ENCODE measurements around the gene NDRG3. TPM values are rescaled to one million over a fixed set of nuclear protein-coding genes. Genes with fewer than 3 reads are reported as not detected.

The NDRG3 gene
- total and polyA plus RNA-seq, 7 donors: 21.6 to 38.9 (median 28.8) TPM

DNA sequence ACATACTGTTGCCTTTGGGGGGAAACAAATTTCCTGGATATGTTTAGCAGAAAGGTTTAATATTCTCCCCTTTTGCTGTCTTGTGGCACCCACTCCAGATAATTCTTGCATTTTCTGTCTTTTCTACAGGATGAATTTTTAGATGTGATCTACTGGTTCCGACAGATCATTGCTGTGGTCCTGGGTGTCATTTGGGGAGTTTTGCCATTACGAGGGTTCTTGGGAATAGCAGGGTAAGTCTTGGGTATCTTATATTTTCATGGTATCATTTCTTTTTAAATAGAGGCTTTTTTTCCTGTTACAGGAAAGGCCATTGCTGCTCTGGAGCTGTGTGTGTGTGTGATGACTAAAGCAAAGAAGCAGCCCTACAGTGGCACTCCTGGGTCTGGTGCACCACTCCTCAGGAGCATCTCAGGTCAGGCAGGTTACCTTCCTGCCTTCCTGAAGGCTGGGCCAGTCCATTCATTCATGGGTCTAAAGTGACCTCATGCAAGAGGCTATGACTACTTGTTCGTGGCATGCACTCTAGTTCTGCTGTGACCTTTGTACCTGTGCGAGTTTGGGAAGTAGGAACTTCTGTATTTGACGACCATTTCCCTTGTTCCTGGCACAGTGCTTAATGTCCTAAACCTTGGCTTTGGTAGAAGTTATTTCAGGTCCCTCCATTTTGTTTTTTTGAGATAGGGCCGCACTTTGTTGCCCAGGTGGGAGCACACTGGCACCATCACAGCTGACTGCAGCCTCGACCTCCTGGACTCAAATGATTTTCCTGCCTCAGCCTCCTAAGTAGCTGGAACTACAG is 138.1 kb downstream of the NDRG3 start:
- Histone ChIP-seq H3K36me3 (peaks cover 22 to 52% (median 34%) of the 10 kb centered on the region in 4 donors), H3K27me3 (no peaks in the 10 kb centered on the region), H3K9me3 (no peaks in the 10 kb centered on the region), H3K27ac (no peak overlapping the region), H3K4me3 (no peak overlapping the region), H3K4me1 (peaks cover 0 to 29% (median 25%) of the 10 kb centered on the region in 4 donors)
- no peak for DNase-seq
- TF ChIP-seq, protein P1, sequence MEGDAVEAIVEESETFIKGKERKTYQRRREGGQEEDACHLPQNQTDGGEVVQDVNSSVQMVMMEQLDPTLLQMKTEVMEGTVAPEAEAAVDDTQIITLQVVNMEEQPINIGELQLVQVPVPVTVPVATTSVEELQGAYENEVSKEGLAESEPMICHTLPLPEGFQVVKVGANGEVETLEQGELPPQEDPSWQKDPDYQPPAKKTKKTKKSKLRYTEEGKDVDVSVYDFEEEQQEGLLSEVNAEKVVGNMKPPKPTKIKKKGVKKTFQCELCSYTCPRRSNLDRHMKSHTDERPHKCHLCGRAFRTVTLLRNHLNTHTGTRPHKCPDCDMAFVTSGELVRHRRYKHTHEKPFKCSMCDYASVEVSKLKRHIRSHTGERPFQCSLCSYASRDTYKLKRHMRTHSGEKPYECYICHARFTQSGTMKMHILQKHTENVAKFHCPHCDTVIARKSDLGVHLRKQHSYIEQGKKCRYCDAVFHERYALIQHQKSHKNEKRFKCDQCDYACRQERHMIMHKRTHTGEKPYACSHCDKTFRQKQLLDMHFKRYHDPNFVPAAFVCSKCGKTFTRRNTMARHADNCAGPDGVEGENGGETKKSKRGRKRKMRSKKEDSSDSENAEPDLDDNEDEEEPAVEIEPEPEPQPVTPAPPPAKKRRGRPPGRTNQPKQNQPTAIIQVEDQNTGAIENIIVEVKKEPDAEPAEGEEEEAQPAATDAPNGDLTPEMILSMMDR (IDR thresholded peaks at IDR 0.05): no peak
- no peak for TF ChIP-seq POLR2A (IDR thresholded peaks at IDR 0.05)
- TF ChIP-seq EP300 (IDR thresholded peaks at IDR 0.05): no peak
- TF ChIP-seq POLR2AphosphoS5 (IDR thresholded peaks at IDR 0.05): no peak
- 59 to 79% methylated on average over 7 of the region's 7 CpGs for WGBS, 2 donors
- intact Hi-C loops (cut with DNase I): loop anchor here (5.0 to 10.0 kb wide), 4 partner anchors 150 to 403 kb away; partner anchors contain the start of gene DSN1

DNA sequence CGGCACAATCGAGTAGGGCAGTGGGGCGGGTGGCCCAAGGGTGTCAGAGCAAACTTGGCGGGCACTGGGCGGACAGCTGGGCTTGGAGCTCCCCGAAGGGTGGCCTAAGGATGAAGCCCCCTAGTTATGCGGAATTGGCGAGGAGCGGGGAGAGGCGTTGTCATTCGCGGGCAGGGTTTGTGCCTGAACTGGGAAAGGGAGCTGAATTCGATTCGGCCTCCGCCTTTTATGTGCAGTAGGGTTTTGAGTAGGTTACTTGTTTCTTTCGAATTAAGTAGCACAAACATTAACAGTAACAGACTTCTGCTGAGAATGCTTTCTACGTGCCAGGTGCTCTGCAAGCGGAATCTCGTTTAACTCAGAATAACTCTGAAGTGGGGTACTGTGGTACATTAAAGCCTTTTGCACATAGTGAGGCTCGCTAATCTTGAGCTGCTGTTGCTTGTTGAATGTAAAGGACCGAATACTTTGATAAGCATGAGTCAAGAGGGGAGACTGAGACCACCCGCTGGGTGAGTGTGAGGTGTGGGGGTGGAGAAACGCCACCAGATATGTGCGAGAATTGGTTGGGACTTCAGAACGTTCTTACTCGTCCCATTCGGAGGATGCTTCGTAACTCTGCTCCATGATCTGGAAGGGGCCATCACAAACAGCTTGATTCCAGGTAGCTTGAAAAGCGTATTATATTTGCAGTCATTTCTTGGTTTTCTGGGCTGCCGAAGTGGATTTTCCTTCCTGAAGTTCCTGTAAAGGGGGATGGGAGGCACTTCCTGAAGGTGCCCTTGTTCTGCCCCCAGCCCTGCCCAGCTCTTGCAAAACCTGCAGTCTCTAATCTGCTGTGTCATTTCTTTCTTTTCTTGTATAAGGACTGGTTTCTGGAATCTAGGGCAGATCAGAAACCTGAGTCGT is 139.5 kb downstream of the NDRG3 start:
- Histone ChIP-seq H3K4me3 (peak overlapping the region; percentile 70 to 100 (median 86)), H3K36me3 (peaks cover 17 to 38% (median 26%) of the 10 kb centered on the region in 4 donors), H3K27me3 (no peaks in the 10 kb centered on the region), H3K4me1 (peaks cover 0 to 29% (median 25%) of the 10 kb centered on the region in 4 donors), H3K27ac (peak overlapping the region; percentile 87 to 96 (median 90)), H3K9me3 (no peaks in the 10 kb centered on the region)
- TF ChIP-seq, protein P1 (IDR thresholded peaks at IDR 0.05): no peak
- TF ChIP-seq POLR2AphosphoS5 (IDR thresholded peaks at IDR 0.05): no peak
- no peak for TF ChIP-seq EP300 (IDR thresholded peaks at IDR 0.05)
- no peak for TF ChIP-seq POLR2A (IDR thresholded peaks at IDR 0.05)
- 1% methylated on average over 31 of the region's 31 CpGs for WGBS, 2 donors
- DNase-seq: no peak
- intact Hi-C loops (cut with DNase I): loop anchor here (5.0 to 10.0 kb wide), 4 partner anchors 151 to 402 kb away; partner anchors contain the start of gene DSN1

DNA sequence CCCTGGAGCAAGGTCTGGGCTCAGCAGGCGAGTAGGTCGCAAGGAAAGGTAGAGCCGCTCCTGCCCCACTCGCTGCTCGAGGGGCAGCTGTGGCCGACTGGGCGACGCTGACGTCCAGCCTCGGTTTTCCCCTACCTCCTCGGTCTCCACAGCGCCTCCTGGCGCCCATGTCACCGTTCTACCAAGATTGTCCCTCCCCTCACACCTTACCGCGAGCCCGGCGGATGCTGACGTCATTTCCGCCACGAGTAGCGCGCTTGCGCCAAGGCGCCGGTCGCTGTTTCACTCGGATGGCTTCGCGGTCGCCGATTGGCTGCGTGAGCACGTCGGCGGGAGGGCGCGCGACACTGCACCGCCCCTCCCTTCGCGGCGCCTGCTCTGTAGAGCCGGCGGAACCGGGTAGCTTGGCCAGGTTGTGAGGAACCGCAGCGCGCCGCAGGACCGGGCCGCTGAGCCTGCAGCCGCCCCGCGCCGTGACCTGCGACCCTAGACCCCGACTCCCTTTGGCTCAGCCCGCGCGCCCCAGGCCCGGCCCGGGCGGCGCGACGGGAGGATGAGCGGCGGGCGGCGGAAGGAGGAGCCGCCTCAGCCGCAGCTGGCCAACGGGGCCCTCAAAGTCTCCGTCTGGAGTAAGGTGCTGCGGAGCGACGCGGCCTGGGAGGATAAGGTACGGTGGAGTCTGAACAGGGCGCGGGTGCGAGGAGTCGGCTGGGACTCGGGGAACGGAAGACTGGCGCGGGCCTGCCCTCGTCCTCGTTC is 140.3 kb downstream of the NDRG3 start, which contains the start of gene RAB5IF:
Gene RAB5IF (plus strand): TSS at position 381 of the 759 bp plus-strand sequence. CDS start 173 bp downstream, at position 554.
- 0% methylated on average over 90 of the region's 90 CpGs for WGBS, 2 donors
- intact Hi-C loops (cut with DNase I): loop anchor here (1.0 to 10.0 kb wide), 7 partner anchors 31 to 401 kb away; partner anchors contain the start of gene DSN1
- peaks cover 14 to 30% (median 19%) of the 10 kb centered on the region in 4 donors for H3K36me3 ChIP-seq
- peak within 1 kb of the TSS; percentile 87 to 96 (median 90) for H3K27ac ChIP-seq
- H3K4me3 ChIP-seq: peak within 1 kb of the TSS; percentile 70 to 100 (median 86)
- no peaks in the 10 kb centered on the region for H3K27me3 ChIP-seq
- DNase-seq: peak; percentile 99
- no peaks in the 10 kb centered on the region for H3K9me3 ChIP-seq
- peaks cover 0 to 29% (median 25%) of the 10 kb centered on the region in 4 donors for H3K4me1 ChIP-seq
- peak; percentile 18 to 25 for TF ChIP-seq POLR2A (IDR thresholded peaks at IDR 0.05)
- peak; percentile 56 to 93 (median 80) for TF ChIP-seq POLR2AphosphoS5 (IDR thresholded peaks at IDR 0.05)
- peak in 2 of 4 donors; percentile 33 to 86 for TF ChIP-seq EP300 (IDR thresholded peaks at IDR 0.05)
- TF ChIP-seq, protein P1 (IDR thresholded peaks at IDR 0.05): peak; percentile 76 to 98 (median 94)

DNA sequence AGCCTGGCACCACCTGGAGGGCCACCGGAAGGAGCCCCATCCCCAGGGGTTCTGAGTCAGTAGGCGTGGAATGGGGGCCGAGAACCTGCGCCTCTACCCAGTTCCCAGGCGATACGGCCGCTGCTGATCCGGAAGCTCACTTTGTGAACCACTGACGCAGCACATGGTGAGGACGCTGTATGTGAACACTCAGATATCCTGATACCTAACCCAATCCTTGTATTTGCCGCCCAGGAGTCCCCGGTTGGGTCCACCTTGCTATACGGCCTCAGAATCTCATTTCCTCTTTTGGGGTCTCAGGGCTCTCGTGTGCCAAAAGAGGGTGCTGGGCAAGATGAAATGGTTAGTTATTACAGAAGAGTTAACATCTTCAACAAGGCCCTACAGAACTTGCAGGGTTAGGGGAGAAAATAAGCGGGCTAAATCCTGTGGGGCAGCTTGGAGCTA is 140.9 kb downstream of the NDRG3 start:
- Histone ChIP-seq H3K27ac (peak overlapping the region; percentile 87 to 96 (median 90)), H3K9me3 (no peaks in the 10 kb centered on the region), H3K36me3 (peaks cover 9 to 24% (median 15%) of the 10 kb centered on the region in 4 donors), H3K4me1 (peaks cover 0 to 29% (median 25%) of the 10 kb centered on the region in 4 donors), H3K27me3 (no peaks in the 10 kb centered on the region), H3K4me3 (peak overlapping the region in 3 of 4 donors; percentile 70 to 100 (median 86))
- DNase-seq: peak; percentile 77
- no peak for TF ChIP-seq POLR2A (IDR thresholded peaks at IDR 0.05)
- TF ChIP-seq, protein P1 (IDR thresholded peaks at IDR 0.05): no peak
- no peak for TF ChIP-seq POLR2AphosphoS5 (IDR thresholded peaks at IDR 0.05)
- no peak for TF ChIP-seq EP300 (IDR thresholded peaks at IDR 0.05)
- intact Hi-C loops (cut with DNase I): loop anchor here (1.0 to 10.0 kb wide), 7 partner anchors 30 to 400 kb away; partner anchors contain the start of gene DSN1
- 48 to 70% methylated on average over 15 of the region's 15 CpGs for WGBS, 2 donors
